Measurements from ENCODE around the gene OR6C65. TPM values are rescaled to one million over a fixed set of nuclear protein-coding genes. Genes with fewer than 3 reads are reported as not detected.

Gene OR6C65
- total and polyA plus RNA-seq, 2 donors (not counting 1 experiment from before 2014, with no cell fraction given): not detected

DNA sequence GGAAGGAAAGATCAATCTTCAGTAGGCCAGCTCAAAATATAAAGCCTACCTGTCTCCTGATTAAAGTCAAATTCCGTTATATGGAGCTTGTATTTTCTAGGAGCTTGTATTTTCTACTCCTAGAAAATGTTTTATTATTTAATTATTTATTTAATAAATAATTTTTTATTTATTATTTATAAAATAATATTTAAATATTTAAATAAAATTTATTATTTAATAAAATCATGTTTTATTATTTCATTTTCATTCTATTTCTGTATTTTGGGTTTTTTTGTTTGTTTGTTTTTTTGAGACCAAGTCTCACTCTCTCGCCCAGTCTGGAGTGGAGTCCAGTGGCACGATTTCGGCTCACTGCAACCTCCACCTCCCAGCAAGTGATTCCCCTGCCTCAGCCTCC is 27.8 kb upstream of the OR6C65 start:
- ATAC-seq (ENCODE audit: low read depth) (no peak), DNase-seq (no peak)
- WGBS (ENCODE audit: insufficient coverage): no CpG with 5 or more reads among the region's 4 CpGs
- Histone ChIP-seq H3K4me1 (ENCODE audit: control insufficient read depth in 2 of 2, insufficient read depth in 2 of 2, low read length in 2 of 2) (no peaks in the 10 kb centered on the region), H4K20me1 (ENCODE audit: control insufficient read depth, insufficient read depth, low read length, poor library complexity, severe bottlenecking) (no peaks in the 10 kb centered on the region), H2AFZ (ENCODE audit: insufficient read depth, low read depth, low read length, poor library complexity, severe bottlenecking) (no peak overlapping the region), H3K9me3 (ENCODE audit: control extremely low read depth in 1 of 3, control insufficient read depth in 2 of 3, insufficient read depth in 1 of 3, low read length in 2 of 3) (no peaks in the 10 kb centered on the region), H3K9ac (ENCODE audit: low read length) (no peak overlapping the region), H3K36me3 (replicated peaks in 1 of 2; ENCODE audit: control extremely low read depth in 1 of 2, control insufficient read depth in 1 of 2, extremely low read depth in 1 of 2, insufficient read depth in 2 of 2, low read length in 1 of 2) (no peaks in the 10 kb centered on the region), H3K27ac (ENCODE audit: low read length in 2 of 2) (no peak overlapping the region), H3K27me3 (replicated peaks in 1 of 4; ENCODE audit: control extremely low read depth in 1 of 4, control insufficient read depth in 3 of 4, insufficient read depth in 4 of 4, low read length in 3 of 4) (peaks cover 0 to 3% (median 0%) of the 10 kb centered on the region in 4 experiments), H3K79me2 (ENCODE audit: control insufficient read depth, insufficient read depth, low read length) (no peaks in the 10 kb centered on the region), H3K4me2 (replicated peaks; ENCODE audit: low read depth, low read length, poor library complexity, severe bottlenecking) (no peak overlapping the region), H3K4me3 (ENCODE audit: control extremely low read depth in 1 of 5, extremely low read depth in 1 of 5, insufficient read depth in 1 of 5, low read depth in 2 of 5, low read length in 4 of 5) (no peak overlapping the region)
- Mint-ChIP-seq H3K27me3 (peaks cover 1% of the 10 kb centered on the region), H3K9me3 (ENCODE audit: insufficient read depth) (no peaks in the 10 kb centered on the region), H3K4me3 (no peak overlapping the region), H3K4me1 (no peaks in the 10 kb centered on the region), H3K27ac (no peak overlapping the region)
- ChIA-PET POLR2A (no interaction called here), CTCF (no interaction called here)
- intact Hi-C loops (cut with micrococcal nuclease): no loop called here
- TF ChIP-seq, protein P1, sequence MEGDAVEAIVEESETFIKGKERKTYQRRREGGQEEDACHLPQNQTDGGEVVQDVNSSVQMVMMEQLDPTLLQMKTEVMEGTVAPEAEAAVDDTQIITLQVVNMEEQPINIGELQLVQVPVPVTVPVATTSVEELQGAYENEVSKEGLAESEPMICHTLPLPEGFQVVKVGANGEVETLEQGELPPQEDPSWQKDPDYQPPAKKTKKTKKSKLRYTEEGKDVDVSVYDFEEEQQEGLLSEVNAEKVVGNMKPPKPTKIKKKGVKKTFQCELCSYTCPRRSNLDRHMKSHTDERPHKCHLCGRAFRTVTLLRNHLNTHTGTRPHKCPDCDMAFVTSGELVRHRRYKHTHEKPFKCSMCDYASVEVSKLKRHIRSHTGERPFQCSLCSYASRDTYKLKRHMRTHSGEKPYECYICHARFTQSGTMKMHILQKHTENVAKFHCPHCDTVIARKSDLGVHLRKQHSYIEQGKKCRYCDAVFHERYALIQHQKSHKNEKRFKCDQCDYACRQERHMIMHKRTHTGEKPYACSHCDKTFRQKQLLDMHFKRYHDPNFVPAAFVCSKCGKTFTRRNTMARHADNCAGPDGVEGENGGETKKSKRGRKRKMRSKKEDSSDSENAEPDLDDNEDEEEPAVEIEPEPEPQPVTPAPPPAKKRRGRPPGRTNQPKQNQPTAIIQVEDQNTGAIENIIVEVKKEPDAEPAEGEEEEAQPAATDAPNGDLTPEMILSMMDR (IDR thresholded peaks at IDR 0.05): no peak
- no peak for TF ChIP-seq EZH2 (IDR thresholded peaks at IDR 0.05; ENCODE audit: borderline replicate concordance, insufficient read depth, low read depth, low read length, poor library complexity, severe bottlenecking)

DNA sequence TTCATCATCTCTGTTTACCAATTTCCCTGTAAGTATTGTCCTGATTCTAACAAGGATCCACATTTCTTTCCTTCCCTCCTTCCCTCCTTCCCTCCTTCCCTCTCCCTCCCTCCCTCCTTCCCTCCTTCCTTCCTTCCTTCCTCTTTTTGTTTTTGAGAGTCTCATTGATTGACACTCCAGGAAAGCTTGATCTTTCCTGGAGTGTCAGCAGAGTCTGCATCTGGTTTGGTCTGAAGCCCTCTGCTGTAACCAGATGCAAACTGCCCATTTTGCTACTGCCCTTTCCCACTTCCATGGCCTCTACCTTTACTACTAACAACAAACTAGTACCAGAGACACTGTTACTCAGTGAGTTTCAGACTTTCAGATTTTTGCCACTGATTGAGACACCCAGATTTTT is 14.4 kb upstream of the OR6C65 start:
- DNase-seq (no peak), ATAC-seq (ENCODE audit: low read depth) (no peak)
- intact Hi-C loops (cut with micrococcal nuclease): no loop called here
- ChIA-PET POLR2A (no interaction called here), CTCF (no interaction called here)
- no peak overlapping the region for H3K27ac ChIP-seq (ENCODE audit: low read length in 2 of 2)
- no peak overlapping the region for H3K4me3 ChIP-seq (ENCODE audit: control extremely low read depth in 1 of 5, extremely low read depth in 1 of 5, insufficient read depth in 1 of 5, low read depth in 2 of 5, low read length in 4 of 5)
- TF ChIP-seq EZH2 (IDR thresholded peaks at IDR 0.05; ENCODE audit: borderline replicate concordance, insufficient read depth, low read depth, low read length, poor library complexity, severe bottlenecking): no peak
- TF ChIP-seq, protein P1 (IDR thresholded peaks at IDR 0.05): no peak
- Mint-ChIP-seq H3K4me3 (no peak overlapping the region), H3K4me1 (no peaks in the 10 kb centered on the region), H3K27me3 (peaks cover 7% of the 10 kb centered on the region), H3K27ac (no peak overlapping the region), H3K9me3 (ENCODE audit: insufficient read depth) (no peaks in the 10 kb centered on the region)
- no peaks in the 10 kb centered on the region for H4K20me1 ChIP-seq (ENCODE audit: control insufficient read depth, insufficient read depth, low read length, poor library complexity, severe bottlenecking)
- H2AFZ ChIP-seq (ENCODE audit: insufficient read depth, low read depth, low read length, poor library complexity, severe bottlenecking): no peak overlapping the region
- no peak overlapping the region for H3K9ac ChIP-seq (ENCODE audit: low read length)
- no peak overlapping the region for H3K4me2 ChIP-seq (replicated peaks; ENCODE audit: low read depth, low read length, poor library complexity, severe bottlenecking)
- H3K36me3 ChIP-seq (replicated peaks in 1 of 2; ENCODE audit: control extremely low read depth in 1 of 2, control insufficient read depth in 1 of 2, extremely low read depth in 1 of 2, insufficient read depth in 2 of 2, low read length in 1 of 2): no peaks in the 10 kb centered on the region
- H3K27me3 ChIP-seq (replicated peaks in 1 of 4; ENCODE audit: control extremely low read depth in 1 of 4, control insufficient read depth in 3 of 4, insufficient read depth in 4 of 4, low read length in 3 of 4): no peaks in the 10 kb centered on the region
- H3K9me3 ChIP-seq (ENCODE audit: control extremely low read depth in 1 of 3, control insufficient read depth in 2 of 3, insufficient read depth in 1 of 3, low read length in 2 of 3): no peaks in the 10 kb centered on the region
- H3K4me1 ChIP-seq (ENCODE audit: control insufficient read depth in 2 of 2, insufficient read depth in 2 of 2, low read length in 2 of 2): no peaks in the 10 kb centered on the region
- no peaks in the 10 kb centered on the region for H3K79me2 ChIP-seq (ENCODE audit: control insufficient read depth, insufficient read depth, low read length)
